Measurements from ENCODE around the gene CTNNA3. TPM values are rescaled to one million over a fixed set of nuclear protein-coding genes. Genes with fewer than 3 reads are reported as not detected.

Gene CTNNA3
- total and polyA plus RNA-seq, 7 donors: under 0.01 to 4.6 (median 2.4) TPM; not detected in 1

GRCh38 chr10:66927251-66927935 lies 768.6 kb downstream of the CTNNA3 start:
- H3K27ac ChIP-seq: no peak overlapping the region
- H3K36me3 ChIP-seq: no peaks in the 10 kb centered on the region
- H3K4me1 ChIP-seq: peaks cover 0 to 21% (median 13%) of the 10 kb centered on the region in 4 donors
- H3K4me3 ChIP-seq: peak overlapping the region in 1 of 4 donors; percentile 14
- peaks cover 0 to 42% (median 0%) of the 10 kb centered on the region in 3 donors for H3K27me3 ChIP-seq
- WGBS, 2 donors: 62 to 80% methylated on average over 11 of the region's 11 CpGs
- DNase-seq: no peak
- intact Hi-C loops (cut with DNase I): no loop called here
- no peaks in the 10 kb centered on the region for H3K9me3 ChIP-seq
- TF ChIP-seq POLR2AphosphoS5 (IDR thresholded peaks at IDR 0.05) (no peak), POLR2A (IDR thresholded peaks at IDR 0.05) (no peak), EP300 (IDR thresholded peaks at IDR 0.05) (no peak)

GRCh38 chr10:66926841-66927240 lies 769.2 kb downstream of the CTNNA3 start:
- no peak overlapping the region for H3K4me3 ChIP-seq
- no peak for DNase-seq
- TF ChIP-seq POLR2A (IDR thresholded peaks at IDR 0.05) (no peak), EP300 (IDR thresholded peaks at IDR 0.05) (no peak), CTCF (IDR thresholded peaks at IDR 0.05) (no peak), POLR2AphosphoS5 (IDR thresholded peaks at IDR 0.05) (no peak)
- 63 to 81% methylated on average over 5 of the region's 5 CpGs for WGBS, 2 donors
- no peak overlapping the region for H3K27ac ChIP-seq
- intact Hi-C loops (cut with DNase I): no loop called here
- H3K4me1 ChIP-seq: peaks cover 0 to 21% (median 13%) of the 10 kb centered on the region in 4 donors
- H3K36me3 ChIP-seq: no peaks in the 10 kb centered on the region
- H3K27me3 ChIP-seq: peaks cover 0 to 42% (median 0%) of the 10 kb centered on the region in 3 donors
- no peaks in the 10 kb centered on the region for H3K9me3 ChIP-seq

- peak within 1 kb of the TSS in 2 of 4 donors; percentile 4 to 22 for H3K4me3 ChIP-seq
- H3K27ac ChIP-seq: no peak within 1 kb of the TSS
- DNase-seq: peak; percentile 66
- 12 to 20% methylated on average over 16 of the region's 16 CpGs for WGBS, 2 donors
- no peaks in the 10 kb centered on the region for H3K9me3 ChIP-seq
- H3K36me3 ChIP-seq: no peaks in the 10 kb centered on the region
- no peak for TF ChIP-seq POLR2A (IDR thresholded peaks at IDR 0.05)
- TF ChIP-seq EP300 (IDR thresholded peaks at IDR 0.05): no peak
- TF ChIP-seq POLR2AphosphoS5 (IDR thresholded peaks at IDR 0.05): no peak
- peak in 3 of 4 experiments; percentile 50 to 64 (median 59) for TF ChIP-seq CTCF (IDR thresholded peaks at IDR 0.05)
- intact Hi-C loops (cut with DNase I): no loop called here
- peaks cover 0 to 42% (median 0%) of the 10 kb centered on the region in 3 donors for H3K27me3 ChIP-seq
- H3K4me1 ChIP-seq: peaks cover 0 to 21% (median 13%) of the 10 kb centered on the region in 4 donors
Measured at GRCh38 chr10:66925896-66926715, 769.9 kb downstream of the CTNNA3 start, which contains the start of gene LRRTM3. Gene LRRTM3, plus strand, starts transcription at chr10:66926036.

- peaks cover 0 to 21% (median 13%) of the 10 kb centered on the region in 4 donors for H3K4me1 ChIP-seq
- H3K4me3 ChIP-seq: no peak overlapping the region
- intact Hi-C loops (cut with DNase I): no loop called here
- H3K36me3 ChIP-seq: no peaks in the 10 kb centered on the region
- H3K9me3 ChIP-seq: no peaks in the 10 kb centered on the region
- 27 to 31% methylated on average over 7 of the region's 7 CpGs for WGBS, 2 donors
- no peak overlapping the region for H3K27ac ChIP-seq
- DNase-seq: no peak
- TF ChIP-seq POLR2AphosphoS5 (IDR thresholded peaks at IDR 0.05): no peak
- no peak for TF ChIP-seq POLR2A (IDR thresholded peaks at IDR 0.05)
- TF ChIP-seq CTCF (IDR thresholded peaks at IDR 0.05): no peak
- TF ChIP-seq EP300 (IDR thresholded peaks at IDR 0.05): no peak
- H3K27me3 ChIP-seq: peaks cover 0 to 37% (median 0%) of the 10 kb centered on the region in 3 donors
Measured at GRCh38 chr10:66925373-66925772, 770.6 kb downstream of the CTNNA3 start.
